ENCODE results near the gene PRKG1.

Gene PRKG1

GRCh38 chr10:51203359-51203758 is 129.1 kb downstream of the PRKG1 start:
- Histone ChIP-seq H3K4me2 (ENCODE audit: low read length) (no peak overlapping the region), H3K27ac (ENCODE audit: low read depth, low read length) (no peak overlapping the region)

GRCh38 chr10:51204066-51204465 is 129.8 kb downstream of the PRKG1 start:
- Histone ChIP-seq H3F3A (ENCODE audit: control insufficient read depth, insufficient read depth) (no peaks in the 10 kb centered on the region), H3K9me3 (ENCODE audit: control insufficient read depth, insufficient read depth, low read length) (no peaks in the 10 kb centered on the region), H3K4me1 (ENCODE audit: control insufficient read depth, low read length) (no peaks in the 10 kb centered on the region), H3K4me3 (ENCODE audit: low read length) (no peak overlapping the region), H3K9me2 (replicated peaks; ENCODE audit: control insufficient read depth, low read length) (no peaks in the 10 kb centered on the region), H3K36me3 (ENCODE audit: control insufficient read depth, low read length) (no peaks in the 10 kb centered on the region), H3K79me2 (ENCODE audit: control insufficient read depth, low read length) (no peaks in the 10 kb centered on the region), H3K4me2 (ENCODE audit: low read length) (no peak overlapping the region), H3K27ac (ENCODE audit: low read depth, low read length) (no peak overlapping the region), H4K20me1 (ENCODE audit: control insufficient read depth, insufficient read depth, low read depth, low read length) (no peaks in the 10 kb centered on the region), H3K27me3 (ENCODE audit: control insufficient read depth, low read length) (no peaks in the 10 kb centered on the region; the same call in 1 of the 2 replicates)
- TF ChIP-seq EZH2phosphoT487 (IDR thresholded peaks at IDR 0.05; ENCODE audit: borderline replicate concordance, low read length): no peak
- TF ChIP-seq CTCF (IDR thresholded peaks at IDR 0.05; ENCODE audit: low read depth, low read length, poor library complexity, severe bottlenecking): no peak

More at GRCh38 chr10:51203359-51203758, 129.1 kb downstream of the PRKG1 start:
- Histone ChIP-seq H4K20me1 (ENCODE audit: control insufficient read depth, insufficient read depth, low read depth, low read length) (no peaks in the 10 kb centered on the region), H3K4me3 (ENCODE audit: low read length) (no peak overlapping the region), H3K9me3 (ENCODE audit: control insufficient read depth, insufficient read depth, low read length) (no peaks in the 10 kb centered on the region), H3K4me1 (ENCODE audit: control insufficient read depth, low read length) (no peaks in the 10 kb centered on the region), H3F3A (ENCODE audit: control insufficient read depth, insufficient read depth) (no peaks in the 10 kb centered on the region), H3K27me3 (ENCODE audit: control insufficient read depth, low read length) (no peaks in the 10 kb centered on the region; the same call in 1 of the 2 replicates), H3K79me2 (ENCODE audit: control insufficient read depth, low read length) (no peaks in the 10 kb centered on the region), H3K9me2 (replicated peaks; ENCODE audit: control insufficient read depth, low read length) (no peaks in the 10 kb centered on the region), H3K36me3 (ENCODE audit: control insufficient read depth, low read length) (no peaks in the 10 kb centered on the region)
- TF ChIP-seq CTCF (IDR thresholded peaks at IDR 0.05; ENCODE audit: low read depth, low read length, poor library complexity, severe bottlenecking) (no peak), EZH2phosphoT487 (IDR thresholded peaks at IDR 0.05; ENCODE audit: borderline replicate concordance, low read length) (no peak)

GRCh38 chr10:51204701-51205100 is 130.4 kb downstream of the PRKG1 start:
- no peak overlapping the region for H3K27ac ChIP-seq (ENCODE audit: low read depth, low read length)

More at GRCh38 chr10:51204701-51205100, 130.4 kb downstream of the PRKG1 start:
- H3F3A ChIP-seq (ENCODE audit: control insufficient read depth, insufficient read depth): no peaks in the 10 kb centered on the region
- no peak overlapping the region for H3K4me3 ChIP-seq (ENCODE audit: low read length)
- H4K20me1 ChIP-seq (ENCODE audit: control insufficient read depth, insufficient read depth, low read depth, low read length): no peaks in the 10 kb centered on the region
- no peaks in the 10 kb centered on the region for H3K9me2 ChIP-seq (replicated peaks; ENCODE audit: control insufficient read depth, low read length)
- no peaks in the 10 kb centered on the region for H3K9me3 ChIP-seq (ENCODE audit: control insufficient read depth, insufficient read depth, low read length)
- H3K79me2 ChIP-seq (ENCODE audit: control insufficient read depth, low read length): no peaks in the 10 kb centered on the region
- no peaks in the 10 kb centered on the region for H3K36me3 ChIP-seq (ENCODE audit: control insufficient read depth, low read length)
- H3K27me3 ChIP-seq (ENCODE audit: control insufficient read depth, low read length): no peaks in the 10 kb centered on the region; the same call in 1 of the 2 replicates
- no peak for TF ChIP-seq EZH2phosphoT487 (IDR thresholded peaks at IDR 0.05; ENCODE audit: borderline replicate concordance, low read length)
- TF ChIP-seq CTCF (IDR thresholded peaks at IDR 0.05; ENCODE audit: low read depth, low read length, poor library complexity, severe bottlenecking): no peak
- H3K4me2 ChIP-seq (ENCODE audit: low read length): no peak overlapping the region
- no peaks in the 10 kb centered on the region for H3K4me1 ChIP-seq (ENCODE audit: control insufficient read depth, low read length)
